ENCODE measurements around the gene MAP7.
"Not testable (repeated sequence)": the region's sequence is repeated elsewhere in the genome, so short reads cannot be mapped to it uniquely, and the experiment has no call there.

Gene MAP7

GRCh38 chr6:136401749-136402148, 148.5 kb downstream of the MAP7 start:
- in situ Hi-C loops (cut with MboI; ENCODE audit: low sequenced_read_pairs, unreplicated experiment): no loop called here
- no peak for TF ChIP-seq CTCF (IDR thresholded peaks at IDR 0.05; ENCODE audit: borderline replicate concordance, control extremely low read depth, extremely low read depth, insufficient read depth, missing control alignments)
- no peak for DNase-seq (ENCODE audit: low spot score)

GRCh38 chr6:136401236-136401635, 149.0 kb downstream of the MAP7 start:
- in situ Hi-C loops (cut with MboI; ENCODE audit: low sequenced_read_pairs, unreplicated experiment); DNase-seq (ENCODE audit: low spot score): not testable (repeated sequence)

- in situ Hi-C loops (cut with MboI; ENCODE audit: low sequenced_read_pairs, unreplicated experiment): no loop called here
- no peak for DNase-seq (ENCODE audit: low spot score)
- TF ChIP-seq CTCF (IDR thresholded peaks at IDR 0.05; ENCODE audit: borderline replicate concordance, control extremely low read depth, extremely low read depth, insufficient read depth, missing control alignments): no peak
Observed at GRCh38 chr6:136398453-136398852, 151.8 kb downstream of the MAP7 start.

- in situ Hi-C loops (cut with MboI; ENCODE audit: low sequenced_read_pairs, unreplicated experiment): no loop called here
- no peak for TF ChIP-seq CTCF (IDR thresholded peaks at IDR 0.05; ENCODE audit: borderline replicate concordance, control extremely low read depth, extremely low read depth, insufficient read depth, missing control alignments)
- no peak for DNase-seq (ENCODE audit: low spot score)
Observed at GRCh38 chr6:136396908-136397307, 153.3 kb downstream of the MAP7 start.

- DNase-seq (ENCODE audit: low spot score); in situ Hi-C loops (cut with MboI; ENCODE audit: low sequenced_read_pairs, unreplicated experiment): not testable (repeated sequence)
Observed at GRCh38 chr6:136390959-136391358, 159.3 kb downstream of the MAP7 start.

GRCh38 chr6:136387316-136387715, 162.9 kb downstream of the MAP7 start:
- in situ Hi-C loops (cut with MboI; ENCODE audit: low sequenced_read_pairs, unreplicated experiment): no loop called here
- no peak for TF ChIP-seq CTCF (IDR thresholded peaks at IDR 0.05; ENCODE audit: borderline replicate concordance, control extremely low read depth, extremely low read depth, insufficient read depth, missing control alignments)

GRCh38 chr6:136383268-136383937, 166.8 kb downstream of the MAP7 start:
- no peak for TF ChIP-seq CTCF (IDR thresholded peaks at IDR 0.05; ENCODE audit: borderline replicate concordance, control extremely low read depth, extremely low read depth, insufficient read depth, missing control alignments)
- DNase-seq (ENCODE audit: low spot score): no peak

More at GRCh38 chr6:136387316-136387715, 162.9 kb downstream of the MAP7 start:
- DNase-seq (ENCODE audit: low spot score): no peak

More at GRCh38 chr6:136383268-136383937, 166.8 kb downstream of the MAP7 start:
- in situ Hi-C loops (cut with MboI; ENCODE audit: low sequenced_read_pairs, unreplicated experiment): no loop called here
